Caco-2 (cell line): ENCODE data around the gene ADCY10. TPM values are rescaled to one million over a fixed set of nuclear protein-coding genes. Genes with fewer than 3 reads are reported as not detected.
A peak's percentile ranks its signal among the peaks of the same experiment; 100 is the strongest.

ENCODE experiments used
- BruUV-seq: library from RNA; stranded (reverse); fragments of 400-500 nt; replicated peaks from 2 replicates; lab custom pipeline; 2021; lab: Mats Ljungman, UMichigan
- CTCF ChIA-PET: fragments of 300-600 bp; sonication (Branson Sonifier 250); formaldehyde crosslinking; loops from one replicate; lab custom pipeline; 2022; ENCODE audit warnings: antibody characterized with exemption; lab: Charles Lee
- POLR2A ChIA-PET: fragments of 300-600 bp; sonication (Branson Sonifier 250); formaldehyde crosslinking; loops from one replicate; lab custom pipeline; 2022; ENCODE audit warnings: antibody characterized with exemption; lab: Charles Lee
- DNase-seq, 2 experiments: peaks; one replicate each; pipeline versions ENCODE4 v3.0.0 to v3.0.0-alpha.2; 2020 to 2022
- H3K27me3 ChIP-seq: replicated peaks from 2 replicates; pipeline ENCODE4 v1.6.0; 2011; ENCODE audit warnings: low read length; ENCODE audit not compliant: control insufficient read depth, insufficient read depth
- H3K36me3 ChIP-seq: 2 replicates; pipeline ENCODE4 v1.5.1; 2011; ENCODE audit warnings: low read length; ENCODE audit not compliant: control insufficient read depth, insufficient read depth
- H3K4me1 ChIP-seq: fragments of 250-450 bp; sonication (Bioruptor Pico); 2 replicates; pipeline ENCODE4 v1.5.1; 2020; ENCODE audit warnings: mild to moderate bottlenecking
- H3K4me3 ChIP-seq: 2 replicates; pipeline ENCODE4 v1.5.1; 2011; ENCODE audit warnings: low read depth, mild to moderate bottlenecking, control low read depth, low read length
- H3K9me3 ChIP-seq: fragments of 250-450 bp; sonication (Bioruptor Pico); 2 replicates; pipeline ENCODE4 v1.5.1; 2020; ENCODE audit warnings: mild to moderate bottlenecking, moderate library complexity
- H3K27ac Mint-ChIP-seq: one replicate; pipeline ENCODE4 v1.8.0; 2022; ENCODE audit warnings: mixed read lengths; ENCODE audit not compliant: unreplicated experiment
- H3K27me3 Mint-ChIP-seq: one replicate; pipeline ENCODE4 v1.8.0; 2022; ENCODE audit warnings: mixed read lengths; ENCODE audit not compliant: insufficient read depth, unreplicated experiment
- H3K36me3 Mint-ChIP-seq: one replicate; pipeline ENCODE4 v1.8.0; 2022; ENCODE audit warnings: mild to moderate bottlenecking, mixed read lengths; ENCODE audit not compliant: insufficient read depth, unreplicated experiment
- H3K4me1 Mint-ChIP-seq: one replicate; pipeline ENCODE4 v1.8.0; 2022; ENCODE audit warnings: low read depth, mixed read lengths; ENCODE audit not compliant: unreplicated experiment
- H3K4me3 Mint-ChIP-seq: one replicate; pipeline ENCODE4 v1.8.0; 2022; ENCODE audit warnings: mild to moderate bottlenecking, moderate library complexity, mixed read lengths; ENCODE audit not compliant: unreplicated experiment
- H3K9me3 Mint-ChIP-seq: one replicate; pipeline ENCODE4 v1.8.0; 2022; ENCODE audit warnings: mixed read lengths; ENCODE audit not compliant: unreplicated experiment
- intact Hi-C: fragments of 100-400 bp; cut with micrococcal nuclease; formaldehyde crosslinking; loops from one replicate; pipeline ENCODE4 v1.10.0; 2022; ENCODE audit not compliant: unreplicated experiment
- total RNA-seq: library from RNA; stranded (reverse); gene quantifications from 2 replicates; pipeline ENCODE4 v1.2.3, GENCODE V29; 2022
- TF ChIP-seq, protein P1 (sequence below), 2 experiments: fragments of 200-600 bp in 1 of 2; IDR thresholded peaks; 1 replicate in 1 of 2; 2 replicates in 1 of 2; pipeline versions ENCODE4 v1.5.1 to v1.8.0; 2011 to 2022; ENCODE audit warnings: antibody characterized with exemption in 1 of 2, control low read depth in 1 of 2, inconsistent platforms in 1 of 2, low read depth in 1 of 2, low read length in 1 of 2, mild to moderate bottlenecking in 1 of 2, moderate library complexity in 1 of 2; ENCODE audit not compliant: insufficient read depth in 1 of 2, severe bottlenecking in 1 of 2, unreplicated experiment in 1 of 2

The ADCY10 gene
- total RNA-seq, 1 experiment from 2014 or later: 1.7 TPM

DNA sequence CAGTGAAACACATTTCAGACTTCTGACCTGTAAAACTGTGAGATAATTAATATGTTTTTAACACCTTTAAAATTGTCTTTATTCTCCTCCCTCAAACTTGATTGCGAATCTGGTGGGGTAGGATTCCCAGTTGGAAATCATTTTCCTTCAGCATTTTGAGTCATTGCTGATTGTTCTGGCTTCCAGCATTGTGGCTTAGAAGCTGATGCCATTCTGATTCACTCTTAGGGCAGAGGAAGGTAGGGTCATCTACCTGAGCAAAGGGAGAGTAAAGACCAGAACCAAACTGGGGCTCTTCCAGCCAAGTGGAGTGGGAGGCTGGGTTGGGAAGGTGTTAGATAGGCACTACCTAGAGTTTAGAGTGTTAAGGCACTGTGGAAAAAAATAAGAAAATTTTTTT is 131.0 kb downstream of the ADCY10 start:
- H3K4me1 ChIP-seq: no peaks in the 10 kb centered on the region
- TF ChIP-seq, protein P1, sequence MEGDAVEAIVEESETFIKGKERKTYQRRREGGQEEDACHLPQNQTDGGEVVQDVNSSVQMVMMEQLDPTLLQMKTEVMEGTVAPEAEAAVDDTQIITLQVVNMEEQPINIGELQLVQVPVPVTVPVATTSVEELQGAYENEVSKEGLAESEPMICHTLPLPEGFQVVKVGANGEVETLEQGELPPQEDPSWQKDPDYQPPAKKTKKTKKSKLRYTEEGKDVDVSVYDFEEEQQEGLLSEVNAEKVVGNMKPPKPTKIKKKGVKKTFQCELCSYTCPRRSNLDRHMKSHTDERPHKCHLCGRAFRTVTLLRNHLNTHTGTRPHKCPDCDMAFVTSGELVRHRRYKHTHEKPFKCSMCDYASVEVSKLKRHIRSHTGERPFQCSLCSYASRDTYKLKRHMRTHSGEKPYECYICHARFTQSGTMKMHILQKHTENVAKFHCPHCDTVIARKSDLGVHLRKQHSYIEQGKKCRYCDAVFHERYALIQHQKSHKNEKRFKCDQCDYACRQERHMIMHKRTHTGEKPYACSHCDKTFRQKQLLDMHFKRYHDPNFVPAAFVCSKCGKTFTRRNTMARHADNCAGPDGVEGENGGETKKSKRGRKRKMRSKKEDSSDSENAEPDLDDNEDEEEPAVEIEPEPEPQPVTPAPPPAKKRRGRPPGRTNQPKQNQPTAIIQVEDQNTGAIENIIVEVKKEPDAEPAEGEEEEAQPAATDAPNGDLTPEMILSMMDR (IDR thresholded peaks at IDR 0.05; ENCODE audit: insufficient read depth in 1 of 2, low read depth in 1 of 2, low read length in 1 of 2, severe bottlenecking in 1 of 2, unreplicated experiment in 1 of 2): no peak
- BruUV-seq: no TSS peak
- Mint-ChIP-seq H3K27me3 (no peaks in the 10 kb centered on the region), H3K4me1 (no peaks in the 10 kb centered on the region), H3K36me3 (peaks cover 75% of the 10 kb centered on the region), H3K9me3 (no peaks in the 10 kb centered on the region), H3K4me3 (no peak overlapping the region), H3K27ac (no peak overlapping the region)
- DNase-seq: no peak
- H3K27me3 ChIP-seq: no peaks in the 10 kb centered on the region
- no peak overlapping the region for H3K4me3 ChIP-seq
- ChIA-PET POLR2A (no interaction called here), CTCF (no interaction called here)
- intact Hi-C loops: no loop called here
- no peaks in the 10 kb centered on the region; the same call in 1 of the 2 replicates for H3K36me3 ChIP-seq
- no peaks in the 10 kb centered on the region for H3K9me3 ChIP-seq

DNA sequence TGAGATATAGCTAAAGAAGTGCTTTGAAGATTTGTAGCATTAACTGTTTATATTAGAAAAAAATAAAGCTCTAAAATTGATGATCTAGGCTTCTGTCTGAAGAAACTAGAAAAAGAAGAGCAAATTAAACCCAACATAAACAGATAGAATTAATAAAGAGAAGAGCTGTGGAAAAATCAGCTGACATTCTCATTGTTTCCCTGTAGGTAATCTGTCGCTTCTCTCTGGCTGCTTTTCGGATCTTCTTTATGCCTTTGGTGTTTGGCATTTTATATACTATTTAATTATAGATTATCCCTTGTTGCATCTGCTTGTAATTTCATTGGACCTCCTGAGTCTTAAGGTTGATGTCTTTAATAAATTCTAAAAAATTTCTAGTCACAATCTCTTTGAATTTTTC is 132.4 kb downstream of the ADCY10 start:
- H3K36me3 ChIP-seq: peaks cover 1% of the 10 kb centered on the region; the same call in 1 of the 2 replicates
- BruUV-seq: no TSS peak
- H3K9me3 ChIP-seq: no peaks in the 10 kb centered on the region
- H3K36me3 Mint-ChIP-seq: peaks cover 83% of the 10 kb centered on the region
- no peaks in the 10 kb centered on the region for H3K4me1 ChIP-seq
- peaks cover 7% of the 10 kb centered on the region for H3K9me3 Mint-ChIP-seq
- no peak overlapping the region for H3K4me3 Mint-ChIP-seq
- no peaks in the 10 kb centered on the region for H3K27me3 Mint-ChIP-seq
- intact Hi-C loops: no loop called here
- CTCF ChIA-PET: no interaction called here
- TF ChIP-seq, protein P1 (IDR thresholded peaks at IDR 0.05; ENCODE audit: insufficient read depth in 1 of 2, low read depth in 1 of 2, low read length in 1 of 2, severe bottlenecking in 1 of 2, unreplicated experiment in 1 of 2): no peak
- no peak overlapping the region for H3K4me3 ChIP-seq
- H3K27me3 ChIP-seq: no peaks in the 10 kb centered on the region
- peak overlapping the region; percentile 25 for H3K27ac Mint-ChIP-seq
- DNase-seq: no peak
- H3K4me1 Mint-ChIP-seq: no peaks in the 10 kb centered on the region
- POLR2A ChIA-PET: no interaction called here

DNA sequence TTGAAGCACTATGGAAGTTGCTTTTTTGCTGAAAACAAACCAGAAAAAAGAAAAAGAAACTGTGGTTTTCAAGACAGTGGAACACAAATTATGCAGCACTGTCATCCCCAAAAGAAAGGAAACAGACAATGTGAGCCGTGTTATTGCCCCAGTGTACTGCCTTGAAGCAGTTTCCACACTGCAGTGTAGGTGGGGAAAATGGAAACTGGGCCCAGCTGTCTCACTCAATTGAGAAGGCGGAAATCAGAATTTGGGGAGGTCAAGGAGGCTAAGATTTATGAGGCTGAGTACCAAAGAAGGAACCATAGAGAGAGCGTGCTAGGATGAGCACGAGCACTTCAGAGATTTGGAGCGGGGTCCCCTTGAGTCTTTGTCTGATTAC is 136.7 kb downstream of the ADCY10 start:
- intact Hi-C loops: no loop called here
- Histone ChIP-seq H3K36me3 (peaks cover 5% of the 10 kb centered on the region), H3K9me3 (no peaks in the 10 kb centered on the region), H3K27me3 (no peaks in the 10 kb centered on the region), H3K4me1 (no peaks in the 10 kb centered on the region), H3K4me3 (no peak overlapping the region)
- Mint-ChIP-seq H3K27me3 (no peaks in the 10 kb centered on the region), H3K36me3 (peaks cover 91% of the 10 kb centered on the region), H3K4me1 (peaks cover 8% of the 10 kb centered on the region), H3K9me3 (peaks cover 7% of the 10 kb centered on the region), H3K27ac (no peak overlapping the region), H3K4me3 (no peak overlapping the region)
- ChIA-PET CTCF (no interaction called here), POLR2A (no interaction called here)
- no peak for DNase-seq
- no TSS peak for BruUV-seq
- TF ChIP-seq, protein P1 (IDR thresholded peaks at IDR 0.05; ENCODE audit: insufficient read depth in 1 of 2, low read depth in 1 of 2, low read length in 1 of 2, severe bottlenecking in 1 of 2, unreplicated experiment in 1 of 2): no peak
